Stimulated activated naive CD8-positive, alpha-beta T cell treated with anti-CD3 and anti-CD28 coated beads, Interleukin-15, Interleukin-2, amounts not matched to agents 100 ng/mL and 50 ng/mL, for 24 hours (primary cell): Measurements from ENCODE around the gene TRMO.
"Not testable (repeated sequence)": the region's sequence is repeated elsewhere in the genome, so short reads cannot be mapped to it uniquely, and the experiment has no call there.

Experiments
- H3K27ac Mint-ChIP-seq: one replicate; pipeline ENCODE4 v1.8.0; 2021; ENCODE audit warnings: mild to moderate bottlenecking, mixed read lengths
- H3K27me3 Mint-ChIP-seq: one replicate; pipeline ENCODE4 v1.8.0; 2021; ENCODE audit warnings: mixed read lengths
- H3K36me3 Mint-ChIP-seq: one replicate; pipeline ENCODE4 v1.8.0; 2021; ENCODE audit warnings: low read depth, mixed read lengths
- H3K4me1 Mint-ChIP-seq: one replicate; pipeline ENCODE4 v1.8.0; 2021; ENCODE audit warnings: low read depth, mixed read lengths
- H3K4me3 Mint-ChIP-seq: one replicate; pipeline ENCODE4 v1.8.0; 2021; ENCODE audit warnings: mild to moderate bottlenecking, mixed read lengths
- H3K9me3 Mint-ChIP-seq: one replicate; pipeline ENCODE4 v1.8.0; 2021; ENCODE audit warnings: mixed read lengths

The TRMO gene, protein sequence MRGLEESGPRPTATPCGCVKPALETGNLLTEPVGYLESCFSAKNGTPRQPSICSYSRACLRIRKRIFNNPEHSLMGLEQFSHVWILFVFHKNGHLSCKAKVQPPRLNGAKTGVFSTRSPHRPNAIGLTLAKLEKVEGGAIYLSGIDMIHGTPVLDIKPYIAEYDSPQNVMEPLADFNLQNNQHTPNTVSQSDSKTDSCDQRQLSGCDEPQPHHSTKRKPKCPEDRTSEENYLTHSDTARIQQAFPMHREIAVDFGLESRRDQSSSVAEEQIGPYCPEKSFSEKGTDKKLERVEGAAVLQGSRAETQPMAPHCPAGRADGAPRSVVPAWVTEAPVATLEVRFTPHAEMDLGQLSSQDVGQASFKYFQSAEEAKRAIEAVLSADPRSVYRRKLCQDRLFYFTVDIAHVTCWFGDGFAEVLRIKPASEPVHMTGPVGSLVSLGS

DNA sequence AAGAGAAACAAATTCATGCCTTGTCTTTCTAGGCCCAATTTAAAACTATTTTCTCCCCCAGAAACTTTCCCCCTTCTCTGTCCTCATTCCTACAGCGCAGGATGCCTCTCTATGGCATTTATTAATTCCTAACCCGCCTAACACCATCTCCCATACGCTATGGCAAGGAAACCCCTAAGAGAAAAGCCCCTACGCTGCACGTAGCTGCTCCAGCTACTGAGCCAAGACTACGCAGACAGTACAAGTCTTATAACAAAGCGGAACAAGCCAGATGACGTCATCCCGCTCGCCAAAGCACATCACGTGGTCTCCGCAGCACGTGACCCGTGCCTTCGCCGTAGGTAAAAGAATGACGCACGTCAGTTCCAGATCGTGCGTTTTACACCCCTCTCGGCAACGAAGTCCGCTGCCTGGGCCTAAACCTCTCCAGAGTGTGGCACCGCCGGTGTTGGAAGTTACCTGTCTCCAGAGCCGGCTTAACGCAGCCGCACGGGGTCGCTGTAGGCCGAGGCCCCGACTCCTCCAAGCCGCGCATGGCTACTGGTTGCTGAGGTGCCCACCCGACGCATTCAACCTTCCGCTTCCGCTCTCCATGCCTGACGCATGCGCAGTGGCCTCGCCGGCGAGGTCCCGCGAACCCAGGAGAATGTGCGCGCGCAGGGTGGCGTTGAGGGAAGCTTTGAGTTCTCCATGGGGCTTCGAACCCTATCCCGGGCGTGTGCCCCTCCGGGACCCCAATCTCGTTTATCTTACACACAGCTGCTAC is at the start of gene TRMO:
TRMO (minus strand) TSS at position 542 of the 766 bp plus-strand sequence; CDS start at position 535, 7 bp downstream.
- no peaks in the 10 kb centered on the region for H3K9me3 Mint-ChIP-seq
- peaks cover 5% of the 10 kb centered on the region for H3K27me3 Mint-ChIP-seq
- H3K4me1 Mint-ChIP-seq, result peaks cover 56% of the 10 kb centered on the region
- peak within 1 kb of the TSS; percentile 99 for H3K27ac Mint-ChIP-seq
- H3K36me3 Mint-ChIP-seq, result peaks cover 14% of the 10 kb centered on the region
- H3K4me3 Mint-ChIP-seq, result peak within 1 kb of the TSS; percentile 90

DNA sequence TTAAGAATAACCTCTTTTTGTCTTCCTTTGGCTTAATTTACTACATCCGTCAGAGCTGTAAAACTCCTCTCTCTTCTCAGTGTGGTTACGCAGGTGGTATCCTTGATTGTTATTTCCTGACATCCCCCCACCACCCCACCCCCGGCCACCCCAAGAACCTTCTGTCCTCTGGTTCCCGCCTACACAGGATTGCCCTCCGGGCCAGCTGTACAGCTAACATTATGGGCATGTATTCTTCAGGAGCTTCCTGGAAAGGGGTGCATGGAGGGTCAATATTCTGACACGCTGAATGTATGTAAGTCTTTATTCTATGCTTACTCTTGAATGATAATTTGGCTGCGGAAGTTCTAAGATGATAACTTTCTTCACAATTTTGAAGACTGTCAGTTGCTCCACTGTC is 47.9 kb upstream of the TRMO start:
- H3K4me1 Mint-ChIP-seq, result peaks cover 8% of the 10 kb centered on the region
- peaks cover 2% of the 10 kb centered on the region for H3K9me3 Mint-ChIP-seq
- no peaks in the 10 kb centered on the region for H3K27me3 Mint-ChIP-seq
- no peak overlapping the region for H3K27ac Mint-ChIP-seq
- peaks cover 2% of the 10 kb centered on the region for H3K36me3 Mint-ChIP-seq
- H3K4me3 Mint-ChIP-seq, result no peak overlapping the region

DNA sequence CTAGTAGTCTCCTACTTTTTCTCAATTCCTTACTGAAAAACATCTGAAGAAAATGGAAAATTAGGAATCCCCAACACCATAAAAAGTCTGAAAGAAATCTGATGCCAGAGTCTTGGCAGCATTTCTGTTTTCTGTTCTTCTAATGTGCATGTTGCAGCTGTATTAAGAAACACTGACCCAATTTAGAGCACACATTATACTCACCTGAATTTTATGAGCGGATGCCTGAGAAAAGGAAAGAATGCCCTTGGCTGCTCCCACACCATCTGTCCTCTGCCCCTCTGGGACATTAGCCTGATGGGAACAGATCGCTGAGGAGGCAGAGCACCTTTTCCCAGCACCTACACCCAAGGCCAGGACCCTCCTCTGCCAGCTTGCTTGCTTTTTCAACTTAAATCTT is 46.7 kb upstream of the TRMO start:
- no peaks in the 10 kb centered on the region for H3K9me3 Mint-ChIP-seq
- H3K36me3 Mint-ChIP-seq, result no peaks in the 10 kb centered on the region
- no peak overlapping the region for H3K4me3 Mint-ChIP-seq
- peaks cover 3% of the 10 kb centered on the region for H3K27me3 Mint-ChIP-seq
- H3K27ac Mint-ChIP-seq, result no peak overlapping the region
- peaks cover 8% of the 10 kb centered on the region for H3K4me1 Mint-ChIP-seq

DNA sequence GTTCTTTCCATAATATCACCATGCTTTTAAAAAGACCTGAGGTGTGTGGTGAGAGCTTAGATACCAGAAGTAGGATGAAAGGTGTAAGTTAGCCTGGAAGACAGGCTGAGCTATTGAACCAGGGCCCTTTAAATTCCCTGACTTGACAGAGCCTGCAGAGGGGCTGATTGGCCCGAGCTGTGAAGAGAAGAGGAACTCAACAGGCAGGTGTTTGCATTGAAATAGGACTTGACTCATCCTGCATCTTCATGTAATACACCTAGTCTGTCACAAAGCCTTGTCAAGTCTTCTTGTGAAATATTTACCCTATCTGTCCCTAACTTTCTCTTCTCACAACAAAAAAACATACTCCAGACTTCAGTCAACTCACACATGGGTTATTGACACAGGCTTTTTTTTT is 44.2 kb upstream of the TRMO start:
- Mint-ChIP-seq H3K4me3 (no peak overlapping the region), H3K9me3 (no peaks in the 10 kb centered on the region), H3K27ac (no peak overlapping the region), H3K36me3 (no peaks in the 10 kb centered on the region), H3K27me3 (peaks cover 3% of the 10 kb centered on the region), H3K4me1 (peaks cover 8% of the 10 kb centered on the region)

DNA sequence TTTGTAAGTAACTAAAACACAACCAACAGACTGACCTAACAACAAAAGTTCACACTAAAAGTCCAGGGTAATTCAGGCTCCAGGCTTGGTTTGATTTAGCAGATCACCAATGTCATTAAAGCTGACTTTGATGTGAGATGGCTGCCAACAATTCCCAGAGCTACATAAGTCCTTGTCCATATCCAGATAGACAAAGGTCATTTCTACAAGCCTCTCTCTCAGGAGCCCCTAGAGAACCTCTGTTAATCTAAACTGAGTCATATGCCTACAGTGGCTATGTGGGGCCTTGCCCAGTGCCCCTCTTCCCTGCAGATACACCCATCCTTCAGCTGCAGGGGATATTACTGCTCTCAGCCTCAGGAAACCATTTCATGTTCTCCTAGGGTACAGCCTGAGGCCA is 42.6 kb upstream of the TRMO start:
- H3K9me3 Mint-ChIP-seq, result no peaks in the 10 kb centered on the region
- H3K27me3 Mint-ChIP-seq, result peaks cover 3% of the 10 kb centered on the region
- no peaks in the 10 kb centered on the region for H3K4me1 Mint-ChIP-seq
- H3K4me3 Mint-ChIP-seq, result no peak overlapping the region
- no peak overlapping the region for H3K27ac Mint-ChIP-seq
- H3K36me3 Mint-ChIP-seq, result no peaks in the 10 kb centered on the region

DNA sequence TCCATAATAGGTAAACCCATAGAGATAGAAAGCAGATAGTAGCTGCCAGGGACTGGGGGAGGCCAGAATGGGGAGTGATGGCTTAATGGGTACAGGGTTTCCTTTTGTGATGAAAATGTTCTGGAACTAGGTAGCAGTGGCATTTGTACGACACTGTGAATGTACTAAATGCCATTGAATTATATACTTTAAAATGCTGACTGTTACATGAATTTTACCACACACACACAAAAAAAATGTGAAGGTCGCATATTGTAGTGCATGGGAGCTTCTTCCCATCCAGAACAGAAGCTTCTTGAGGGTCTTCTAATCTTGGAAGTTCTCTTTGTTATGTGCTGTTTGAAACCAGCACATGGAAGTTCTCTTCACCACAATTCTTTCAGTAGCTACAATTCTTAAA is 40.9 kb upstream of the TRMO start:
- Mint-ChIP-seq H3K27ac (no peak overlapping the region), H3K27me3 (peaks cover 3% of the 10 kb centered on the region), H3K36me3 (no peaks in the 10 kb centered on the region), H3K9me3 (no peaks in the 10 kb centered on the region), H3K4me1 (peaks cover 4% of the 10 kb centered on the region), H3K4me3 (no peak overlapping the region)

DNA sequence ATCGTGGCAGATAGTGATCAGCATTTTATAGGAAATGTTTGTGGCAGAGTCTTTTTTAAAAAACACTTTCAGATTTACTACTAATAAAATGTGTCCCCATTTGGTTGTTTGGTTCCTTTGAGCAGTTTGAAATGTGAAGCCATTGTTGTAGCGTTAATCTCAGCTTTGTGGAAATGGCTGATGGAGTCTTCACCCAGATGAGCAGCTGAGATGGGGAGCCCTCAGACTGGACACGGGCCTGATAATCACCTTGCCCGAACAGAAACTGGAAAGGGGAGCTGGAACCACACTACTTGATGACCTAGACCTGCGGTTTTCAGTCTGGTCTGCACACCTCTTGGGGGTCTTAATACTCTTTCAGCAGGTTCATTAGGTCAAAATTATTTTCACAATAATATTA is 40.3 kb upstream of the TRMO start:
- Mint-ChIP-seq H3K36me3 (no peaks in the 10 kb centered on the region), H3K4me1 (peaks cover 4% of the 10 kb centered on the region), H3K4me3 (no peak overlapping the region), H3K27ac (no peak overlapping the region), H3K9me3 (no peaks in the 10 kb centered on the region), H3K27me3 (peaks cover 3% of the 10 kb centered on the region)

DNA sequence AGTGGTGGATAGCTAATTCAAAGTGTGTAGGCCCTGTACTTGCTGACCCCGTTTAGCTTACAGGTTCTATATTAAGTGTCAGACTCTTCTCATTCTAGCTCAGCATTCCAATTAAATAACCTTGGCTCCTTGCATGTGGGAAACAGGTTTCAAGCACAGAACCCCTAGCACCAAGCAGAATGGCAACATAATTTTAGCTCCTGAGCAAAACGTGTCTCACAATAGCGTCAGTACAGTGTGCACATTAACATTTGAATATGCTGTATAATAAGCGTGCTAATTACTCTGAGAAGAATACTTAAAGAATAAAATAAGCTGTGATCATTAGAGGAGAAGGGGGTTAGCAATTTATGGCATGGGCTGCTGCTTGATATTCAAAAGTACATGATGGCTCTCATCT is 39.8 kb upstream of the TRMO start:
- Mint-ChIP-seq H3K9me3 (no peaks in the 10 kb centered on the region), H3K4me1 (peaks cover 4% of the 10 kb centered on the region), H3K27ac (no peak overlapping the region), H3K4me3 (no peak overlapping the region), H3K36me3 (no peaks in the 10 kb centered on the region), H3K27me3 (peaks cover 3% of the 10 kb centered on the region)

DNA sequence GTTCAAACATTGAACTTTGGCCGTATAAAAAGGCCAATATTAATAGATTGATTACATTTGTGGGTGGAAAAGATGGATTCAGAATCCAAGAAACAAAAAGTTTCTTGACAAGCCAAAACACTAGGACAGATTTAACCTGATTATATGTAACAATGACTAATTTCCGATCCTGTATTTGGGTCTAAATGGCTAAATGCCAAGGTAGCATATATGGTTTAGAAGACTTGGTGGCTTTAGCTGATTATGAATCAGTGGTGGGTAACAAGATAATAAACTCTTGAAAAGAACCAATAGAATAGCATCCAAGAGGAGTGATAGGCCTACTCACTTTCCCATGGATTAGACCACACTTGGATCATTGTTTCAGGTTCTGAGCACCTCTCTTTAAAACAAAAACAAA is 39.1 kb upstream of the TRMO start:
- Mint-ChIP-seq H3K27ac (no peak overlapping the region), H3K36me3 (no peaks in the 10 kb centered on the region), H3K9me3 (no peaks in the 10 kb centered on the region), H3K4me1 (peaks cover 4% of the 10 kb centered on the region), H3K4me3 (no peak overlapping the region), H3K27me3 (peaks cover 3% of the 10 kb centered on the region)

DNA sequence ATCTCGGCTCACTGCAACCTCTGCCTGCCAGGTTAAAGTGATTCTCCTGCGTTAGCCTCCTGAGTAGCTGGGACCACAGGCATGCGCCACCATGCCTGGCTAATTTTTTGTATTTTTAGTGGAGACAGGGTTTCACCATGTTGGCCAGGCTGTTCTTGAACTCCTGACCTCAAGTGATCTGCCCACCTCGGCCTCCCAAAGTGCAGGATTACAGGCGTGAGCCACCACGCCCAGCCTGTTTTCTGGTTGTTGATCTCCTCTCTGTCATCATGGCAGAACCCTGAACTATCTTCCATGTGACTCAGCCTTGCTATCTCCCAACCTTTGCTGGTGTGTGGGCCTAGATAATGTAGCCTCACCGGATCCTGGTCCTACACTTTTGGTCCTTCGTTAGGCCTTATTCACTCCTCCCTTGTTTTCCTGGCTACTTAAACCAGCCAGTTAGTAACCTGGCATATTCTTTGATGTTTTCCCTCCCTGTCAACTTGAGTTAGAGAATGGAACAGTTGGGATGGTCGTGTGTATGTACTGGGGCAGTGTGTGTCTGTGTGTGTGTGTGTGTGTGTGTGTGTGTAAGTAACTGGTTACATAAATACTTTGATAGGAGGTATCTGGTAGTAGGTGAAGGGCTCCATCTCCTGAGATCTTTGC is 38.5 kb upstream of the TRMO start:
- H3K27me3 Mint-ChIP-seq, H3K4me1 Mint-ChIP-seq, H3K36me3 Mint-ChIP-seq, H3K4me3 Mint-ChIP-seq, H3K27ac Mint-ChIP-seq, H3K9me3 Mint-ChIP-seq: not testable (repeated sequence)

DNA sequence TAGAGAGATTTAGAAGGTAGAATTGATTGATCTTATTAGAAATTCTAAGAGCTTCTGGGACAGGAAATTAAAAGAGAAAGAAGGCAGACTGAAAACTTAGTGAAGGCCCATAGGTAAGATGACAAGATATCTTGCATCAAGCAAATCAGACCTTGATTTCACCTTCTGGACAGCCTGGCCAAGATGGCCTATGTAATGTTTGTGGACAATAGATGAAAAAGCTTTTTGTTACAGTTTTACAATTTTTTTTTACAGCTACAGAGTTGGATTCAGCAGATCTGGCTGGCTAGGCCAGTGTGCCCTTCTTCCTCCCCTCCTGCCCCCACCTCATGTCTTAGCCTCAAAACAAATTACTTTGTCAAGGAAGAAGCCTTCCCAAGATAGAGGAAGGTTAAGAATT is 37.3 kb upstream of the TRMO start:
- no peaks in the 10 kb centered on the region for H3K9me3 Mint-ChIP-seq
- H3K4me1 Mint-ChIP-seq, result peaks cover 4% of the 10 kb centered on the region
- no peak overlapping the region for H3K4me3 Mint-ChIP-seq
- peaks cover 3% of the 10 kb centered on the region for H3K27me3 Mint-ChIP-seq
- H3K27ac Mint-ChIP-seq, result no peak overlapping the region
- no peaks in the 10 kb centered on the region for H3K36me3 Mint-ChIP-seq

DNA sequence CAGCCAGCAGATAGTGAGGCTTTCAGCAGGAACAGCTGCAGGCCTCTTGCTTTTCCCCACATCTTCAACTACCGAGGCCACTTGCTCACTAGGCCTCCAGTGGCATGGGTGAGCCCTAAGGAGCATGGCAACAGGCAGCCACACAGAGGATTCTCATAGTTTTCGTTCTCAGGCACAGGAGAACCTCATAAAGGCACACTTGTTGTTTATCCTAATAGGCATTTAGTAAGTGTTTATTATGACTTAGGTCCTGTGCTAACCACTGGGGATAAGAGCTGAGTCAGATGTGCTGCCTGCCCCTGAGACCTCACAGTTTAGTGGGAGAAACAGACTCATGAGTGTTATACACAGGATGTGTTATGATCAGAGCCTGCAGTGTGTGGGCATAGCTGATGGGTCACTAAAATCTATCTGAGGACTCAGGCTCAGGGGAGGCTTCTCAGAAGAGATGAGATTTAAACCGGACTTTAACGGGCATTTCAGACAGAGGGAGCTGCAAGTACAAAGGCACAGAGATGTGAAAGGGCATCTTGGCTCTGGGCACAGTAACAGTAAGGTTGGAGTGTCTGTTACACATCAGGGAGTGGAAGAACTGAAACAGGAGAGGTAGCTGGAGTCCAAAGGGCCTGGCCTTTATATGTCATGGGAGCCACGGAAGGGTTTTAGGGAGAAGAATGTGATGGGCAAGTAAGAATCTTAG is 36.7 kb upstream of the TRMO start:
- H3K27me3 Mint-ChIP-seq, result no peaks in the 10 kb centered on the region
- no peak overlapping the region for H3K4me3 Mint-ChIP-seq
- H3K27ac Mint-ChIP-seq, result no peak overlapping the region
- no peaks in the 10 kb centered on the region for H3K36me3 Mint-ChIP-seq
- no peaks in the 10 kb centered on the region for H3K9me3 Mint-ChIP-seq
- peaks cover 4% of the 10 kb centered on the region for H3K4me1 Mint-ChIP-seq

DNA sequence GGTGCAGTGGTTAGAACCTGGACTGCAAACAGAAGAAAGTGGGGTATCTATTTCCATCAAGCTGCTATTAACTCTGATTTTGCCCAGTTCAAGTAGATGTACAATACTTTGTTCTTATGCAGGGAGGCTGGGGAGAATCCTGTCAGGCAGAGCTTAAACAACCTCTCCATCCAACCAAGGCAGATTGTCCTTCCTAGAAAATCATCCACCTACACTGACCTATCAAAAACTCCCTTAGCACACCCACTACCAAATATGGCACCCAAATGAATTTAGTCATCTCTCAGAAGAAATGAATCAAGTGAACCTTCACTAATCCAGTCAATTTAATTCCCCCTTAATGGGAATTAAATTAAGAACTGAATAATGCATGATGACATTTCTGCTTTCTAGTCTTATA is 34.0 kb upstream of the TRMO start:
- no peak overlapping the region for H3K27ac Mint-ChIP-seq
- H3K27me3 Mint-ChIP-seq, result no peaks in the 10 kb centered on the region
- no peaks in the 10 kb centered on the region for H3K9me3 Mint-ChIP-seq
- no peaks in the 10 kb centered on the region for H3K36me3 Mint-ChIP-seq
- H3K4me3 Mint-ChIP-seq, result no peak overlapping the region
- peaks cover 4% of the 10 kb centered on the region for H3K4me1 Mint-ChIP-seq

DNA sequence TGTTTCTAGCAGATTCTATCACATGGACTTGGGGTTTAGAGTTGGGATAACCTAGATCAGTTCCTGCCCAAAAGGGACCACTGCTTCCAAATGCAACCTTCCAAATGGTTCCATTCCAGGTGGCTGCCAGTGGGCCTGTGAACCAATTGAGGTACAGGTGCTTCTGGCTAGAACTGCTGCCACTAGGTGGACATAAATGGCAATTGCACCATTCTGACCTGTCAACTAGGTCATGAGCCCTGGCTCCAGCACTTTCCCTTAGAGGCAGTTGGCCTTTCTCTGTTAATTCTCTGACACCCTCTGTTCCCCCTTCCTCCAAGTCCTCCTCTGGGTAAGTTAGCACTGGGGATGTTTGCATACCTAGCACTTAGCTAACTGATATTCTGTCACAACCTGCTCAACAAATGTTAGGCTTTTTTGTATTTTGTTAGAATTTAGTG is 32.3 kb upstream of the TRMO start:
- Mint-ChIP-seq H3K4me3 (no peak overlapping the region), H3K27ac (no peak overlapping the region), H3K9me3 (no peaks in the 10 kb centered on the region), H3K36me3 (no peaks in the 10 kb centered on the region), H3K27me3 (no peaks in the 10 kb centered on the region), H3K4me1 (peaks cover 4% of the 10 kb centered on the region)

DNA sequence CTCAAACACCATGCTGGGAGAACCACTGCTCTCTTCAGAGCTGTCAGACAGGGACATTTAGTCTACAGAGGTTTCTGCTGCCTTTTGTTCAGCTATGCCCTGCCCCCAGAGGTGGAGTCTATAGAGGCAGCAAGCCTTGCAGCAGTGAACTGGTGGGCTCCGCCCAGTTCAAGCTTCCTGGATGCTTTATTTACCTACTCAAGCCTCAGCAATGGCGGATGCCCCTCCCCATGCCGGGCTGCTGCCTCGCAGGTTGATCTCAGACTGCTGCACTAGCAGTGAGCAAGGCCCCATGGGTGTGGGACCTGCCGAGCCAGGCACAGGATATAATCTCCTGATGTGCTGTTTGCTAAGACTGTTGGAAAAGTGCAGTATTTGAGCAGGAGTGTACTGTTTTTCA is 28.6 kb upstream of the TRMO start:
- not testable (repeated sequence) for H3K36me3 Mint-ChIP-seq, H3K9me3 Mint-ChIP-seq, H3K4me3 Mint-ChIP-seq, H3K4me1 Mint-ChIP-seq, H3K27me3 Mint-ChIP-seq, H3K27ac Mint-ChIP-seq
